ENCODE results near the gene SNX25. TPM values are rescaled to one million over a fixed set of nuclear protein-coding genes. Genes with fewer than 3 reads are reported as not detected.

Gene SNX25
- total and polyA plus RNA-seq, 2 of the 13 experiments (the other 11 are each of a cell fraction or from before 2014, with no cell fraction given): 23.4 to 23.5 TPM

DNA sequence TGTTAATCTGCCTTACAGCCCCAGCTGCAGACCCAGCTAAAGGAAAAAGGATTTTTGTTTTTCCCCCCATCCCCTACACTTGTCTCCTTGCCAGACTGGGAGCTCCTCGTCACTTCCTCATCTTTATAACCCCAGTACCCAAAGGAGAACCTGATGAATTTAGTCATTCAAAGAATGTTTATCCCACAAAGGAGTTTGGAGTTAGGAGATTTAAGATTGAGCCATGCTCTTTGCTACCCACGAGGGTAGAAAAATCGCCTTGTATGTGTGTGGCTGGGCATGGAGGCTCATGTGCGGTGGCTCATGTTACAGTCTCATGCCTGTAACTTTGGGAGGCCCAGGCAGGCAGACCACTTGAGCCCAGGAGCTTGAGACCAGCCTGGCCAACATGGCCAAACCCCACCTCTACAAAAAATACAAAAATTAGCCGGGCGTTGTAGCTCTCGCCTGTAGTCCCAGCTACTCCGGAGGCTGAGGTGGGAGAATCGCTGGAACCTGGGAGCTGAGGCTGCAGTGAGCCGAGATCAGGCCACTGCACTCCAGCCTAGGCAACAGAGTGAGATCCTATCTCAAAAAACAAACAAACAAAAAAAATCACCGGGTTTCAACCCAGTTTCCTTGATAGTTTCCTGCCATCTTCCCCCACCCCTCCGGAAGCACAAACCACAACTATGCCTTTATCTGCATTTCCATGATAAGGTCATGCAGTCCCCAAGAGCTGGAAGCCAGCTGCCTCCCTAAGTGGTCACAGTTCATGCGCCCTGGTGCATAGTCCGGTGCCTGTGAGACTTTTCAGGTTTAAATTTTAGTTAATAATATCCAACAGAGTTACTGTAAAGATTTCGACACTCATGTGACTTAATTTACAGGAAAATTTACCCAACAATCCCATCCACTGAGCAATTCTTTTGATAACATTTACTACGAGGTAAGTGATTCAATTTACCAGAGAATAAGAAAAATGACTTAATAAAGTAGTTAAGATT, 7.1 kb upstream of the SNX25 start (continued):
- TF ChIP-seq, protein P1, sequence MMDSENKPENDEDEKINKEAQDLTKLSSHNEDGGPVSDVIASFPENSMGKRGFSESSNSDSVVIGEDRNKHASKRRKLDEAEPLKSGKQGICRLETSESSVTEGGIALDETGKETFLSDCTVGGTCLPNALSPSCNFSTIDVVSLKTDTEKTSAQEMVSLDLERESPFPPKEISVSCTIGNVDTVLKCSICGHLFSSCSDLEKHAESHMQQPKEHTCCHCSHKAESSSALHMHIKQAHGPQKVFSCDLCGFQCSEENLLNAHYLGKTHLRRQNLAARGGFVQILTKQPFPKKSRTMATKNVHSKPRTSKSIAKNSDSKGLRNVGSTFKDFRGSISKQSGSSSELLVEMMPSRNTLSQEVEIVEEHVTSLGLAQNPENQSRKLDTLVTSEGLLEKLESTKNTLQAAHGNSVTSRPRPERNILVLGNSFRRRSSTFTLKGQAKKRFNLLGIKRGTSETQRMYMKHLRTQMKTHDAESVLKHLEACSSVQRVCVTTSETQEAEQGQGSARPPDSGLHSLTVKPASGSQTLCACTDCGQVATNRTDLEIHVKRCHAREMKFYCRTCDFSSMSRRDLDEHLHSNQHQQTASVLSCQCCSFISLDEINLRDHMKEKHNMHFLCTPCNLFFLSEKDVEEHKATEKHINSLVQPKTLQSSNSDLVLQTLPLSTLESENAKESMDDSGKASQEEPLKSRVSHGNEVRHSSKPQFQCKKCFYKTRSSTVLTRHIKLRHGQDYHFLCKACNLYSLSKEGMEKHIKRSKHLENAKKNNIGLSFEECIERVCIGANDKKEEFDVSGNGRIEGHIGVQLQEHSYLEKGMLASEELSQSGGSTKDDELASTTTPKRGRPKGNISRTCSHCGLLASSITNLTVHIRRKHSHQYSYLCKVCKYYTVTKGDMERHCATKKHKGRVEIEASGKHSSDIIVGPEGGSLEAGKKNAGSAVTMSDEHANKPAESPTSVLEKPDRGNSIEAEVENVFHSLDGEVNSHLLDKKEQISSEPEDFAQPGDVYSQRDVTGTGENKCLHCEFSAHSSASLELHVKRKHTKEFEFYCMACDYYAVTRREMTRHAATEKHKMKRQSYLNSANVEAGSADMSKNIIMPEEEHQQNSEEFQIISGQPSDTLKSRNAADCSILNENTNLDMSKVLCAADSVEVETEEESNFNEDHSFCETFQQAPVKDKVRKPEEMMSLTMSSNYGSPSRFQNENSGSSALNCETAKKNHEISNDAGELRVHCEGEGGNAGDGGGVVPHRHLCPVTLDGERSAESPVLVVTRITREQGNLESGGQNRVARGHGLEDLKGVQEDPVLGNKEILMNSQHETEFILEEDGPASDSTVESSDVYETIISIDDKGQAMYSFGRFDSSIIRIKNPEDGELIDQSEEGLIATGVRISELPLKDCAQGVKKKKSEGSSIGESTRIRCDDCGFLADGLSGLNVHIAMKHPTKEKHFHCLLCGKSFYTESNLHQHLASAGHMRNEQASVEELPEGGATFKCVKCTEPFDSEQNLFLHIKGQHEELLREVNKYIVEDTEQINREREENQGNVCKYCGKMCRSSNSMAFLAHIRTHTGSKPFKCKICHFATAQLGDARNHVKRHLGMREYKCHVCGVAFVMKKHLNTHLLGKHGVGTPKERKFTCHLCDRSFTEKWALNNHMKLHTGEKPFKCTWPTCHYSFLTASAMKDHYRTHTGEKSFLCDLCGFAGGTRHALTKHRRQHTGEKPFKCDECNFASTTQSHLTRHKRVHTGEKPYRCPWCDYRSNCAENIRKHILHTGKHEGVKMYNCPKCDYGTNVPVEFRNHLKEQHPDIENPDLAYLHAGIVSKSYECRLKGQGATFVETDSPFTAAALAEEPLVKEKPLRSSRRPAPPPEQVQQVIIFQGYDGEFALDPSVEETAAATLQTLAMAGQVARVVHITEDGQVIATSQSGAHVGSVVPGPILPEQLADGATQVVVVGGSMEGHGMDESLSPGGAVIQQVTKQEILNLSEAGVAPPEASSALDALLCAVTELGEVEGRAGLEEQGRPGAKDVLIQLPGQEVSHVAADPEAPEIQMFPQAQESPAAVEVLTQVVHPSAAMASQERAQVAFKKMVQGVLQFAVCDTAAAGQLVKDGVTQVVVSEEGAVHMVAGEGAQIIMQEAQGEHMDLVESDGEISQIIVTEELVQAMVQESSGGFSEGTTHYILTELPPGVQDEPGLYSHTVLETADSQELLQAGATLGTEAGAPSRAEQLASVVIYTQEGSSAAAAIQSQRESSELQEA (CRISPR knock-in tag; IDR thresholded peaks at IDR 0.05; ENCODE audit: not compliant biosample characterization): no peak
- TF ChIP-seq, protein P2, sequence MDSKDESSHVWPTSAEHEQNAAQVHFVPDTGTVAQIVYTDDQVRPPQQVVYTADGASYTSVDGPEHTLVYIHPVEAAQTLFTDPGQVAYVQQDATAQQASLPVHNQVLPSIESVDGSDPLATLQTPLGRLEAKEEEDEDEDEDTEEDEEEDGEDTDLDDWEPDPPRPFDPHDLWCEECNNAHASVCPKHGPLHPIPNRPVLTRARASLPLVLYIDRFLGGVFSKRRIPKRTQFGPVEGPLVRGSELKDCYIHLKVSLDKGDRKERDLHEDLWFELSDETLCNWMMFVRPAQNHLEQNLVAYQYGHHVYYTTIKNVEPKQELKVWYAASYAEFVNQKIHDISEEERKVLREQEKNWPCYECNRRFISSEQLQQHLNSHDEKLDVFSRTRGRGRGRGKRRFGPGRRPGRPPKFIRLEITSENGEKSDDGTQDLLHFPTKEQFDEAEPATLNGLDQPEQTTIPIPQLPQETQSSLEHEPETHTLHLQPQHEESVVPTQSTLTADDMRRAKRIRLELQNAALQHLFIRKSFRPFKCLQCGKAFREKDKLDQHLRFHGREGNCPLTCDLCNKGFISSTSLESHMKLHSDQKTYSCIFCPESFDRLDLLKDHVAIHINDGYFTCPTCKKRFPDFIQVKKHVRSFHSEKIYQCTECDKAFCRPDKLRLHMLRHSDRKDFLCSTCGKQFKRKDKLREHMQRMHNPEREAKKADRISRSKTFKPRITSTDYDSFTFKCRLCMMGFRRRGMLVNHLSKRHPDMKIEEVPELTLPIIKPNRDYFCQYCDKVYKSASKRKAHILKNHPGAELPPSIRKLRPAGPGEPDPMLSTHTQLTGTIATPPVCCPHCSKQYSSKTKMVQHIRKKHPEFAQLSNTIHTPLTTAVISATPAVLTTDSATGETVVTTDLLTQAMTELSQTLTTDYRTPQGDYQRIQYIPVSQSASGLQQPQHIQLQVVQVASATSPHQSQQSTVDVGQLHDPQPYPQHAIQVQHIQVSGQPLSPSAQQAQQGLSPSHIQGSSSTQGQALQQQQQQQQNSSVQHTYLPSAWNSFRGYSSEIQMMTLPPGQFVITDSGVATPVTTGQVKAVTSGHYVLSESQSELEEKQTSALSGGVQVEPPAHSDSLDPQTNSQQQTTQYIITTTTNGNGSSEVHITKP (CRISPR knock-in tag; IDR thresholded peaks at IDR 0.05; ENCODE audit: low read depth): 0 out of 2 replicates have a peak, but pooled peaks have one; percentile 35
- TF ChIP-seq ZNF441 (CRISPR knock-in tag; IDR thresholded peaks at IDR 0.05; ENCODE audit: borderline replicate concordance) (no peak), GLI4 (CRISPR knock-in tag; IDR thresholded peaks at IDR 0.05; ENCODE audit: borderline replicate concordance) (no peak), ZNF746 (CRISPR knock-in tag; IDR thresholded peaks at IDR 0.05) (peak; percentile 75), ZSCAN21 (CRISPR knock-in tag; IDR thresholded peaks at IDR 0.05; ENCODE audit: borderline replicate concordance) (0 out of 2 replicates have a peak, but pooled peaks have one; percentile 60), ZNF292 (CRISPR knock-in tag; IDR thresholded peaks at IDR 0.05; ENCODE audit: borderline replicate concordance, low read depth) (peak; percentile 38; the same call in 1 of the 2 replicates)
- TF ChIP-seq, protein P3, sequence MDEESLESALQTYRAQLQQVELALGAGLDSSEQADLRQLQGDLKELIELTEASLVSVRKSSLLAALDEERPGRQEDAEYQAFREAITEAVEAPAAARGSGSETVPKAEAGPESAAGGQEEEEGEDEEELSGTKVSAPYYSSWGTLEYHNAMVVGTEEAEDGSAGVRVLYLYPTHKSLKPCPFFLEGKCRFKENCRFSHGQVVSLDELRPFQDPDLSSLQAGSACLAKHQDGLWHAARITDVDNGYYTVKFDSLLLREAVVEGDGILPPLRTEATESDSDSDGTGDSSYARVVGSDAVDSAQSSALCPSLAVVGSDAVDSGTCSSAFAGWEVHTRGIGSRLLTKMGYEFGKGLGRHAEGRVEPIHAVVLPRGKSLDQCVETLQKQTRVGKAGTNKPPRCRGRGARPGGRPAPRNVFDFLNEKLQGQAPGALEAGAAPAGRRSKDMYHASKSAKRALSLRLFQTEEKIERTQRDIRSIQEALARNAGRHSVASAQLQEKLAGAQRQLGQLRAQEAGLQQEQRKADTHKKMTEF (CRISPR knock-in tag; IDR thresholded peaks at IDR 0.05): peak; percentile 88
- TF ChIP-seq, protein P4, sequence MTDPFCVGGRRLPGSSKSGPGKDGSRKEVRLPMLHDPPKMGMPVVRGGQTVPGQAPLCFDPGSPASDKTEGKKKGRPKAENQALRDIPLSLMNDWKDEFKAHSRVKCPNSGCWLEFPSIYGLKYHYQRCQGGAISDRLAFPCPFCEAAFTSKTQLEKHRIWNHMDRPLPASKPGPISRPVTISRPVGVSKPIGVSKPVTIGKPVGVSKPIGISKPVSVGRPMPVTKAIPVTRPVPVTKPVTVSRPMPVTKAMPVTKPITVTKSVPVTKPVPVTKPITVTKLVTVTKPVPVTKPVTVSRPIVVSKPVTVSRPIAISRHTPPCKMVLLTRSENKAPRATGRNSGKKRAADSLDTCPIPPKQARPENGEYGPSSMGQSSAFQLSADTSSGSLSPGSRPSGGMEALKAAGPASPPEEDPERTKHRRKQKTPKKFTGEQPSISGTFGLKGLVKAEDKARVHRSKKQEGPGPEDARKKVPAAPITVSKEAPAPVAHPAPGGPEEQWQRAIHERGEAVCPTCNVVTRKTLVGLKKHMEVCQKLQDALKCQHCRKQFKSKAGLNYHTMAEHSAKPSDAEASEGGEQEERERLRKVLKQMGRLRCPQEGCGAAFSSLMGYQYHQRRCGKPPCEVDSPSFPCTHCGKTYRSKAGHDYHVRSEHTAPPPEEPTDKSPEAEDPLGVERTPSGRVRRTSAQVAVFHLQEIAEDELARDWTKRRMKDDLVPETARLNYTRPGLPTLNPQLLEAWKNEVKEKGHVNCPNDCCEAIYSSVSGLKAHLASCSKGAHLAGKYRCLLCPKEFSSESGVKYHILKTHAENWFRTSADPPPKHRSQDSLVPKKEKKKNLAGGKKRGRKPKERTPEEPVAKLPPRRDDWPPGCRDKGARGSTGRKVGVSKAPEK (CRISPR knock-in tag; IDR thresholded peaks at IDR 0.05; ENCODE audit: borderline replicate concordance): no peak
